Left lung (tissue), 10 donors: ENCODE results near the gene MLKL. TPM values are rescaled to one million over a fixed set of nuclear protein-coding genes. Genes with fewer than 3 reads are reported as not detected.
"Not testable (repeated sequence)": the region's sequence is repeated elsewhere in the genome, so short reads cannot be mapped to it uniquely, and the experiment has no call there.

Experiments
- ATAC-seq: fragments of 200-7000 bp; cut with Tn5 transposase; one replicate; pipeline ENCODE4 v1.9.1; 2020; ENCODE audit warnings: moderate library complexity
- DNase-seq, 4 donors: peaks; one replicate each; pipeline ENCODE4 v3.0.0-alpha.2; 2013 to 2020
- H3K27ac ChIP-seq, 2 donors: fragments of 200-600 bp; sonication (generic) in 1 of 2; one replicate each; pipeline versions ENCODE4 v1.5.0 to v1.8.0; 2020 to 2021
- H3K27me3 ChIP-seq, 2 donors: fragments of 200-600 bp; sonication (generic) in 1 of 2; one replicate each; pipeline versions ENCODE4 v1.5.0 to v1.8.0; 2020 to 2021
- H3K36me3 ChIP-seq, 2 donors: fragments of 200-600 bp; sonication (generic) in 1 of 2; one replicate each; pipeline versions ENCODE4 v1.5.0 to v1.8.0; 2020 to 2021
- H3K4me1 ChIP-seq, 2 donors: fragments of 200-600 bp; one replicate each; pipeline ENCODE4 v1.8.0; 2021
- H3K4me3 ChIP-seq, 2 donors: fragments of 200-600 bp; sonication (generic) in 1 of 2; one replicate each; pipeline versions ENCODE4 v1.5.0 to v1.8.0; 2020 to 2021; ENCODE audit warnings: mild to moderate bottlenecking in 1 of 2
- H3K9me3 ChIP-seq, 2 donors: fragments of 200-600 bp; sonication (generic) in 1 of 2; one replicate each; pipeline versions ENCODE4 v1.5.0 to v1.8.0; 2020 to 2021
- intact Hi-C, 2 donors: fragments of 100-400 bp; cut with DNase I; formaldehyde crosslinking; loops; one replicate each; pipeline versions ENCODE4 v1.11.2 to v1.14.2; 2022
- polyA plus RNA-seq, 6 donors: library from polyadenylated mRNA; unstranded; fragments of 120-200 nt; gene quantifications; one replicate each; pipeline ENCODE4 v1.2.1, GENCODE V29; 2013; ENCODE audit not compliant: insufficient read length in 6 of 6
- total RNA-seq, 2 donors: library from RNA; stranded (reverse); fragmentation: NEBNext Ultra II Directional; extraction: Animal tissue kit (Norgen Biotek cat#: 25700); gene quantifications; one replicate each; pipeline ENCODE4 v1.2.1, GENCODE V29; 2021
- TF ChIP-seq, protein P1 (sequence below), 2 donors: fragments of 200-600 bp; sonication (generic) in 1 of 2; IDR thresholded peaks; one replicate each; pipeline versions ENCODE4 v1.5.0 to v1.8.0; 2021; ENCODE audit warnings: antibody characterized with exemption in 2 of 2
- donor health status: DM: no; HTN: yes; CAD: no.
- donor health status: DM: no; HTN: no; CAD: no.

Gene MLKL
- total and polyA plus RNA-seq, 8 donors = 5.2 to 40.5 (median 6.8) TPM

DNA sequence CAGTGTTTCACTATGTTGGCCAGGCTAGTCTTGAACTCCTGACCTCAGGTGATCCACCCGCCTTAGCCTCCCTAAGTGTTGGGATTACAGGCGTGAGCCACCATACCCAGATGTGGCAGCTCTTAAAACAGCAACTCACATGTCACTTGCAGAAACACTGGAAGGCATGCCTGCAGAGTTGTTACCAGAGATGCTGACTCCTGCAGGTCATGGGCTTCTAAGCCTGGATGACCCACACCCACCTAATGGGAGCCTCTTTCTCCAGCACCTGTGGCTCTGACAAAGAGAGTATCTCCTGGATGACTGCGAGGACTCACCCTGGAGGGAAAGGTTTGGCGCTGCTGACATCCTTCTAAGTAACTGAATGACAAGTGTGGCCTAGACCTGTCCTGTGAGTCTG, 22.8 kb downstream of the MLKL start:
- Histone ChIP-seq H3K36me3 (peaks cover 0 to 100% of the 10 kb centered on the region in 2 donors), H3K9me3 (no peaks in the 10 kb centered on the region), H3K27ac (no peak overlapping the region), H3K27me3 (no peaks in the 10 kb centered on the region), H3K4me3 (no peak overlapping the region), H3K4me1 (no peaks in the 10 kb centered on the region)
- DNase-seq (no peak), ATAC-seq (no peak)
- intact Hi-C loops = no loop called here
- TF ChIP-seq, protein P1, sequence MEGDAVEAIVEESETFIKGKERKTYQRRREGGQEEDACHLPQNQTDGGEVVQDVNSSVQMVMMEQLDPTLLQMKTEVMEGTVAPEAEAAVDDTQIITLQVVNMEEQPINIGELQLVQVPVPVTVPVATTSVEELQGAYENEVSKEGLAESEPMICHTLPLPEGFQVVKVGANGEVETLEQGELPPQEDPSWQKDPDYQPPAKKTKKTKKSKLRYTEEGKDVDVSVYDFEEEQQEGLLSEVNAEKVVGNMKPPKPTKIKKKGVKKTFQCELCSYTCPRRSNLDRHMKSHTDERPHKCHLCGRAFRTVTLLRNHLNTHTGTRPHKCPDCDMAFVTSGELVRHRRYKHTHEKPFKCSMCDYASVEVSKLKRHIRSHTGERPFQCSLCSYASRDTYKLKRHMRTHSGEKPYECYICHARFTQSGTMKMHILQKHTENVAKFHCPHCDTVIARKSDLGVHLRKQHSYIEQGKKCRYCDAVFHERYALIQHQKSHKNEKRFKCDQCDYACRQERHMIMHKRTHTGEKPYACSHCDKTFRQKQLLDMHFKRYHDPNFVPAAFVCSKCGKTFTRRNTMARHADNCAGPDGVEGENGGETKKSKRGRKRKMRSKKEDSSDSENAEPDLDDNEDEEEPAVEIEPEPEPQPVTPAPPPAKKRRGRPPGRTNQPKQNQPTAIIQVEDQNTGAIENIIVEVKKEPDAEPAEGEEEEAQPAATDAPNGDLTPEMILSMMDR (IDR thresholded peaks at IDR 0.05) = no peak

DNA sequence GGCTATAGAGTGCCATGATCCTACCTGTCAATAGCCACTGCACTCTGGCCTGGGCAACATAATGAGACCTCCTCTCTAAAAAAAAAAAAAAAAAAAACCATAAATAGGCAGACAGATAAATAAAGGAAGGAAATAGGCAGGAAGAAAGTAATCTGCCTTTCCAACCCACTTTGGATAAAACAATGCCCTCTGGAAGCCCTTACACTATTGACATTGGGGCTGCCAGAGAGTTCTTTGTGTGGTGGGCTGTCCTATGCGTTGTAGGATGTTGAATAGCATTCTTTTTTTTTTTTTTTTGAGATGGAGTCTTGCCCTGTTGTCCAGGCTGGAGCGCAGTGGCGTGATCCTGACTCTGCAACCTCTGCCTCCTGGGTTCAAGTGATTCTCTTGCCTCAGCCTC, 26.8 kb downstream of the MLKL start:
- ATAC-seq = no peak
- H3K4me3 ChIP-seq = no peak overlapping the region
- no peaks in the 10 kb centered on the region for H3K4me1 ChIP-seq
- TF ChIP-seq, protein P1 (IDR thresholded peaks at IDR 0.05) = no peak
- intact Hi-C loops = no loop called here
- H3K9me3 ChIP-seq = no peaks in the 10 kb centered on the region
- DNase-seq = no peak
- H3K27ac ChIP-seq = no peak overlapping the region
- peaks cover 0 to 75% of the 10 kb centered on the region in 2 donors for H3K36me3 ChIP-seq
- H3K27me3 ChIP-seq = no peaks in the 10 kb centered on the region

DNA sequence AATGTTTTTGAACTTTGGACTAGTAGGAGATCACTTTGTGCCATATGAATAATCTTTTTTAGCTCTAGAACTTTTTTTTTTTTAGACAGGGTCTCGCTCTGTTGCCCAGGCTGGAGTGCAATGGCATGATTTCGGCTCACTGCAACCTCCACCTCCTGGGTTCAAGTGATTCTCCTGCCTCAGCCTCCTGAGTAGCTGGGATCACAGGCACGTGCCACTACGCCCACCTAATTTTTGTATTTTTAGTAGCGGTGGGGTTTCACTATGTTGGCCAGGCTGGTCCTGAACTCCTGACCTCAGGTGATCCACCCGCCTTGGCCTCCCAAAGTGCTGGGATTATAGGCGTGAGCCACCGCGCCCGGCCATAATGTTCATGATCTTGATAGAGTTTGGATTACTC, 31.8 kb downstream of the MLKL start:
- H3K36me3 ChIP-seq = peaks cover 0 to 37% of the 10 kb centered on the region in 2 donors
- H3K4me3 ChIP-seq, H3K27me3 ChIP-seq, H3K9me3 ChIP-seq, DNase-seq, H3K4me1 ChIP-seq, ATAC-seq, intact Hi-C loops, H3K27ac ChIP-seq: not testable (repeated sequence)

DNA sequence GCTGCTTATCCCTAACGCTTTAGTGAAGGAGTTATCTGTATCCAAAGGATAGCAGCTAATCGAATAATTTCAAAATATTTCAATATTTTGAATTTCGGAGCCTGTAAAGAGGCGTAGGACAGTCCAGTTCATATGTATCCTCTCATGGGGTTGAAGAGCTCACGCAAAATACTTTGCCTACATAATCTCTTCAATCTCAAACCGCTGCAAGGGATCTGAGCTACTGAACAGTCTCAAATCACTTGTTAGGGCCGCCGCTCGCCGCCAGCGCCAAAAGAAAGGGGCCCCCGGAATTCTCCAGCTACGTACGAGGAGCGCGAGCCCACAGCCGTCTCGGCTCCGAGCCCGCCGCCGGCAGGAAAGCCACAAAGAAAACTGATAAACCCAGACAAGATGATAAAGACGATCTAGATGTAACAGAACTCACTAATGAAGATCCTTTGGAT, 33.4 kb downstream of the MLKL start:
- H3K9me3 ChIP-seq = no peaks in the 10 kb centered on the region
- ATAC-seq = peak; percentile 32
- peak in 3 of 4 donors; percentile 25 to 84 (median 26) for DNase-seq
- peak overlapping the region; percentile 55 to 80 for H3K4me3 ChIP-seq
- H3K27me3 ChIP-seq = no peaks in the 10 kb centered on the region
- intact Hi-C loops = no loop called here
- TF ChIP-seq, protein P1 (IDR thresholded peaks at IDR 0.05) = no peak
- H3K36me3 ChIP-seq = peaks cover 0 to 37% of the 10 kb centered on the region in 2 donors
- H3K27ac ChIP-seq = peak overlapping the region in 1 of 2 donors; percentile 53
- H3K4me1 ChIP-seq = peaks cover 0 to 10% of the 10 kb centered on the region in 2 donors

DNA sequence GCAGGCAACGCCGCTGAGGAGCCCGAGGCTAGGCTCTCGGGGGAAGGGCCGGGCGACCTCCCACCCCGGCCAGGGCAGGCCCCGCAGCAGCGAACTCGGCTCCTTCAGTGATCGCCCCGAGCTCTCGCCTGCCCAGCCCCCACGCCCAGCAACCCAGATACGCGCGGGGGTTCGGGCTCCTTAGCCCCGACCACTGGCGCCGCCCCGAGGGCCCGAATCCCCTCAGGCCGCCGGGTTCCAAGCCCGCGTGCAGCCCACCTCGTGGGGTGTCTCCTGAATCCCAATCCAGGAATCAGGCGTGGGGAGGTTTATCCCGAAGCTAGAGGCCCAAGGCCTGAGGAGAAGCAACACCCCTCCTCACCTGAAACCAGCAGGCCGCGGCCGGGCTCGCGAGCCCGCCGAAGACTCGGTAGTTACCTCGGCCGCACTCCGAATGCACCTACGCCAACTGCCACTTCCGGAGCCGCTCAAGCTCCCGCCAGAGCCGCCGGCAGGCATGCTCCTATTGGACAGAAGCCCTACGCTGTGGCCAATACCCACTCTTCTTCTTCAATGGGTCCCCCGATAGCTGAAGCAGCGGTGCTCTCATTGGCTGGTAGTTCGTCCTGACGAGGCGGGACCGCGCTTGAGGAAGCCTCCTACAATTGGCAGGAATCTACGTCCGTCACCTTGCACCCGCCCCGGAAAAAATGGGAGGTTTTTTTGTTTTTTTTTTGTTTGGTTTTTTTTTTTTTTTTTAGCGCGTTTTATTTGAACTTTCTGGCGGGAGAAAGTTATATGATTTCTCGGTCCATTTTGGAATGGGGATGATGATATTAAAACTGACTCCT, 34.0 kb downstream of the MLKL start, which contains the start of gene RFWD3:
Gene RFWD3, minus strand, starts transcription at position 453 of the 830 bp plus-strand sequence. CDS start 5,428 bp downstream, outside the sequence.
- TF ChIP-seq, protein P1 (IDR thresholded peaks at IDR 0.05) = no peak
- ATAC-seq (peak; percentile 100), DNase-seq (peak; percentile 93 to 99 (median 98))
- peaks cover 0 to 35% of the 10 kb centered on the region in 2 donors for H3K36me3 ChIP-seq
- H3K27me3 ChIP-seq = no peaks in the 10 kb centered on the region
- peak within 1 kb of the TSS; percentile 53 to 80 for H3K27ac ChIP-seq
- peak within 1 kb of the TSS; percentile 80 to 99 for H3K4me3 ChIP-seq
- intact Hi-C loops = no loop called here
- H3K9me3 ChIP-seq = no peaks in the 10 kb centered on the region
- H3K4me1 ChIP-seq = peaks cover 0 to 10% of the 10 kb centered on the region in 2 donors
